NCI-H1436 treated with DMSO at 0.1 percent for 48 hours (cell line): ENCODE measurements around the gene TCF4.

Source experiments
- DNase-seq: peaks from one replicate; lab custom pipeline; 2025; lab: John Stamatoyannopoulos, UW

Gene TCF4

GRCh38 chr18:55296115-55296514, 291.9 kb downstream of the TCF4 start:
- no peak for DNase-seq

- DNase-seq, result no peak
Observed at GRCh38 chr18:55290898-55291297, 297.1 kb downstream of the TCF4 start.

- DNase-seq, result no peak
Observed at GRCh38 chr18:55289775-55290174, 298.2 kb downstream of the TCF4 start.

DNA sequence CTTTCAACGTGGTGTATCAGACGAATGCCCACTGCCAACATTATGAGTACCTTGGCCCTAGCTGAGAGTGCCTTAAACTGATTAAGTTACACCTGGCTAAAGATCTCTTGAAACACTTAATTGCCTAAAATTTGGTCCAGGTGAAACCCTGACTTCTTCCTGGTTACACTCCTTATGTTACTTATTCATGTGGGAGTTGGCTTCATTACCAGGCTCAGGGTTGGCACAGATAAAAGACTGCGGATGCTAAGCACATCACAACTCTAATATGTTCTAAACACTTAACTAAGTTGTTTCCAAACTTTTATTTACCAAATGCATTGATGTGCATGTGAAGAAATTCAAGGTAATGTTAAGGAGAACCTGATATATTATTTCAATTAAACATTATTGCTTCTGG, 298.9 kb downstream of the TCF4 start:
- no peak for DNase-seq

GRCh38 chr18:55287935-55288868, 299.8 kb downstream of the TCF4 start:
- no peak for DNase-seq

GRCh38 chr18:55287149-55287806, 300.7 kb downstream of the TCF4 start:
- DNase-seq, result no peak

GRCh38 chr18:55286257-55286825, 301.7 kb downstream of the TCF4 start:
- no peak for DNase-seq

DNA sequence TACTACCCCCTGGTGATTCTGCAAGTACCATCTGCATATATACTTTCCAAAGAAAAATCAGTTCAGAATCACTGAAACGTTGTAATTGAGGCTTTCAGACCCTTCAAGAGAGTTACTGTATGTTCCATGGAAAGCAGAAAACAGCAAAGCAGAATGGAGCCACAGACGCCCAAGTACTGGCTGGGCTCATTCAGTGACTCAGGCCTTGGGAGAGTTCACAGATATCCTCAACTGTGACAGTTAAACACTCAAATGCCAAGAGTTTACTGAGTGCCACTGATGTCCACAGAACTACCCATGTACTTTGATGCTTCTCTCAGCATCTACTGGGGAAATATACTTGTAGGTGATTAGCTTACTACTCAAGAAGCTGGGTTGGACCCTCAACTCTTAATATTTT, 303.4 kb downstream of the TCF4 start:
- no peak for DNase-seq

- DNase-seq, result no peak
Observed at GRCh38 chr18:55283309-55283708, 304.7 kb downstream of the TCF4 start.

DNA sequence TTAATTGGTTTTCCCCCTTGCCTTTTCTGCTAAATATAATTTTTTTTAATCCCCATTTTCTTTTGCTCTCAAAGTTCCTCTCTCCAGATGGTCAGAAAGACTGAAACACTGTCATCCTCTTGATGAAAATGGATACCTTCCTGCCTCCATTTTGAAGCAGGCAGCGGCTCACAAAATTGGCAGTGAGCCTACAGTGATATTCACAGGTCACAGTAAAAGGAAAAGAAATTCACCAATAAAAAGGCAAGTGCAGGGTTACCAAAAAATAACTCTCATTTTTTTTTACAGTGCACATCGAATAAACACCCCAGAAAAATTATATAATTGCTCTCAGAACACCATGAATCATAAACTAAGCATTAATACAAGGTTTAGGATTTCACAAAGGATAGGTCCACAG, 307.5 kb downstream of the TCF4 start:
- no peak for DNase-seq

- no peak for DNase-seq
Observed at GRCh38 chr18:55275039-55275901, 312.7 kb downstream of the TCF4 start.

GRCh38 chr18:55272510-55273243, 315.3 kb downstream of the TCF4 start:
- DNase-seq, result no peak

DNA sequence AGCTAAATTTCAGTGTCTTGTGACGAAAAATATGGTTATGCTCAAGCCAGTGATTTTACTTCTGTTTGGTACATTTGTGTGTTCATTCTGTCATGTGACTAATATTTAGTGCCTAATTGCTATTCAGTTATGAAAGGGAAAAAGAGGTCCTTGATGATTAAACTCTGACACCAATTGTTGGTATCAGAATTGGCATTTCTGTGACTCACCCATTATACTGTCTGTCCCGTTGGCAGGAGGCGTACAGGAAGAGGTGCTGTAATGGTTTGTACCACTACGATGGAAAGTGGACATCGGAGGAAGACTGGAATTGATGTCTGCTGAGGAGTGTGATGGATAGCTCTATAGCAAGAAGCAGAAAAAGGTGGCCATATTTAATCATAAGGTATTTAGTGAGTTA, 318.4 kb downstream of the TCF4 start:
- DNase-seq, result no peak

GRCh38 chr18:55268628-55269275, 319.2 kb downstream of the TCF4 start:
- DNase-seq, result no peak

GRCh38 chr18:55268151-55268601, 319.8 kb downstream of the TCF4 start:
- DNase-seq, result no peak

- DNase-seq, result no peak
Observed at GRCh38 chr18:55266981-55267380, 321.0 kb downstream of the TCF4 start.

- DNase-seq, result no peak
Observed at GRCh38 chr18:55265984-55266383, 322.0 kb downstream of the TCF4 start.

GRCh38 chr18:55265130-55265675, 322.8 kb downstream of the TCF4 start:
- no peak for DNase-seq

- DNase-seq, result no peak
Observed at GRCh38 chr18:55264108-55264507, 323.9 kb downstream of the TCF4 start.

DNA sequence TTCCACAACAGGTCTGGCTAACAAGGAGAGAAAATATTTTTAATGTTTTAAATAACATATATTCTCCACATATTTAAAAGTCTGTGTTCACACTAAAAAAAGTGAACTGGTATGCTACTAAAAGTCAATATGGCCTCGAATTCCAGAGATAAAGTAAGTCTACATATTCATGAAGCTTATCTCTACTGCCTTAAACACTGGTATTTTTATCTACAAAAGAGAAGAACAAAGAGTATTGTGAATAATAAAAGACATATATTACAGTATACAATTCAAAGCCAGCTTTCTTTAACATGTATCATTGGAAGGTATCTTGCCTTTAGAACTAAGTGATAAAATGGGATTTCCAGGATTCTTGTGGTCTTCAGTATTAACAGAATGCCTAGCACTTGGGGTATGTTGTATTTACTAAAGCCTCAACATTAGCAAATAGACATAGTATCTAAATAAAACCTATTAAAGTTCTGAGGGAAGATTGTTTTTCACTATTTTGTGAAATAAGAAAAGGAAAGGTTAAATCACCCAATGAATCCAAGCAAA, 325.9 kb downstream of the TCF4 start:
- no peak for DNase-seq
